ENCODE data around the gene PPP2R5C.

- TF ChIP-seq ARNTL (CRISPR knock-in tag; IDR thresholded peaks at IDR 0.05; ENCODE audit: borderline replicate concordance, low read depth), result no peak
- TF ChIP-seq, protein P1, sequence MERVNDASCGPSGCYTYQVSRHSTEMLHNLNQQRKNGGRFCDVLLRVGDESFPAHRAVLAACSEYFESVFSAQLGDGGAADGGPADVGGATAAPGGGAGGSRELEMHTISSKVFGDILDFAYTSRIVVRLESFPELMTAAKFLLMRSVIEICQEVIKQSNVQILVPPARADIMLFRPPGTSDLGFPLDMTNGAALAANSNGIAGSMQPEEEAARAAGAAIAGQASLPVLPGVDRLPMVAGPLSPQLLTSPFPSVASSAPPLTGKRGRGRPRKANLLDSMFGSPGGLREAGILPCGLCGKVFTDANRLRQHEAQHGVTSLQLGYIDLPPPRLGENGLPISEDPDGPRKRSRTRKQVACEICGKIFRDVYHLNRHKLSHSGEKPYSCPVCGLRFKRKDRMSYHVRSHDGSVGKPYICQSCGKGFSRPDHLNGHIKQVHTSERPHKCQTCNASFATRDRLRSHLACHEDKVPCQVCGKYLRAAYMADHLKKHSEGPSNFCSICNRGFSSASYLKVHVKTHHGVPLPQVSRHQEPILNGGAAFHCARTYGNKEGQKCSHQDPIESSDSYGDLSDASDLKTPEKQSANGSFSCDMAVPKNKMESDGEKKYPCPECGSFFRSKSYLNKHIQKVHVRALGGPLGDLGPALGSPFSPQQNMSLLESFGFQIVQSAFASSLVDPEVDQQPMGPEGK (CRISPR knock-in tag; IDR thresholded peaks at IDR 0.05; ENCODE audit: borderline replicate concordance), result no peak
- no peak for TF ChIP-seq ZFP3 (CRISPR knock-in tag; IDR thresholded peaks at IDR 0.05)
- TF ChIP-seq, protein P2, sequence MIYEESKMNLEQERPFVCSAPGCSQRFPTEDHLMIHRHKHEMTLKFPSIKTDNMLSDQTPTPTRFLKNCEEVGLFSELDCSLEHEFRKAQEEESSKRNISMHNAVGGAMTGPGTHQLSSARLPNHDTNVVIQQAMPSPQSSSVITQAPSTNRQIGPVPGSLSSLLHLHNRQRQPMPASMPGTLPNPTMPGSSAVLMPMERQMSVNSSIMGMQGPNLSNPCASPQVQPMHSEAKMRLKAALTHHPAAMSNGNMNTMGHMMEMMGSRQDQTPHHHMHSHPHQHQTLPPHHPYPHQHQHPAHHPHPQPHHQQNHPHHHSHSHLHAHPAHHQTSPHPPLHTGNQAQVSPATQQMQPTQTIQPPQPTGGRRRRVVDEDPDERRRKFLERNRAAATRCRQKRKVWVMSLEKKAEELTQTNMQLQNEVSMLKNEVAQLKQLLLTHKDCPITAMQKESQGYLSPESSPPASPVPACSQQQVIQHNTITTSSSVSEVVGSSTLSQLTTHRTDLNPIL (CRISPR knock-in tag; IDR thresholded peaks at IDR 0.05; ENCODE audit: low read depth), result no peak
- no peak for TF ChIP-seq RARB (CRISPR knock-in tag; IDR thresholded peaks at IDR 0.05)
- no peak for TF ChIP-seq ZFP30 (CRISPR knock-in tag; IDR thresholded peaks at IDR 0.05)
- no peak for TF ChIP-seq ZNF565 (CRISPR knock-in tag; conservative IDR thresholded peaks at IDR 0.05; ENCODE audit: low read depth)
- no peak for TF ChIP-seq GLIS3 (CRISPR knock-in tag; IDR thresholded peaks at IDR 0.05)
- TF ChIP-seq ZC3H10 (CRISPR knock-in tag; IDR thresholded peaks at IDR 0.05), result no peak
- TF ChIP-seq, protein P3, sequence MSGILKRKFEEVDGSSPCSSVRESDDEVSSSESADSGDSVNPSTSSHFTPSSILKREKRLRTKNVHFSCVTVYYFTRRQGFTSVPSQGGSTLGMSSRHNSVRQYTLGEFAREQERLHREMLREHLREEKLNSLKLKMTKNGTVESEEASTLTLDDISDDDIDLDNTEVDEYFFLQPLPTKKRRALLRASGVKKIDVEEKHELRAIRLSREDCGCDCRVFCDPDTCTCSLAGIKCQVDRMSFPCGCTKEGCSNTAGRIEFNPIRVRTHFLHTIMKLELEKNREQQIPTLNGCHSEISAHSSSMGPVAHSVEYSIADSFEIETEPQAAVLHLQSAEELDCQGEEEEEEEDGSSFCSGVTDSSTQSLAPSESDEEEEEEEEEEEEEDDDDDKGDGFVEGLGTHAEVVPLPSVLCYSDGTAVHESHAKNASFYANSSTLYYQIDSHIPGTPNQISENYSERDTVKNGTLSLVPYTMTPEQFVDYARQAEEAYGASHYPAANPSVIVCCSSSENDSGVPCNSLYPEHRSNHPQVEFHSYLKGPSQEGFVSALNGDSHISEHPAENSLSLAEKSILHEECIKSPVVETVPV (CRISPR knock-in tag; IDR thresholded peaks at IDR 0.05), result no peak
- TF ChIP-seq TCF4 (CRISPR knock-in tag; IDR thresholded peaks at IDR 0.05; ENCODE audit: borderline replicate concordance), result no peak
- TF ChIP-seq ISL1 (CRISPR knock-in tag; IDR thresholded peaks at IDR 0.05), result no peak
- no peak for TF ChIP-seq SNAI2 (CRISPR knock-in tag; IDR thresholded peaks at IDR 0.05)
- no peak for TF ChIP-seq ZNF8 (CRISPR knock-in tag; IDR thresholded peaks at IDR 0.05)
Observed at GRCh38 chr14:101948666-101949216, 187.2 kb downstream of the PPP2R5C start.

Data from SK-N-SH treated with all-trans-retinoic acid at 6 μM for 48 hours (cell line).